K562 (cell line): ENCODE results near the gene WT1. TPM values are rescaled to one million over a fixed set of nuclear protein-coding genes. Genes with fewer than 3 reads are reported as not detected.

Experiments
- ATAC-seq: fragments of 200-7000 bp; cut with Tn5 transposase; 3 replicates; pipeline ENCODE4 v1.9.1; 2020; ENCODE audit warnings: moderate library complexity
- Bru-seq: library from RNA; stranded (reverse); fragments of 400-500 nt; gene quantifications from one replicate; lab custom pipeline; 2021; lab: Mats Ljungman, UMichigan
- BruChase-seq, 2 experiments: library from RNA; stranded (reverse); fragments of 400-500 nt; gene quantifications; one replicate each; lab custom pipeline; 2021; lab: Mats Ljungman, UMichigan
- BruUV-seq: library from RNA; stranded (reverse); fragments of 400-500 nt; replicated peaks from 2 replicates; lab custom pipeline; 2021; lab: Mats Ljungman, UMichigan
- CTCF ChIA-PET: fragments of 300-600 bp; formaldehyde crosslinking; extraction: SDS; loops from one replicate; lab custom pipeline; 2021; ENCODE audit warnings: low intra/inter-chr PET ratio; lab: Yijun Ruan, JAX
- POLR2A ChIA-PET: fragments of 300-600, 350-650 bp; sonication (Branson Sonifier 250); formaldehyde crosslinking; extraction: SDS; loops from one replicate; lab custom pipeline; 2021; ENCODE audit warnings: antibody characterized with exemption, inconsistent platforms; lab: Yijun Ruan, JAX
- DNase-seq, 4 experiments: peaks; one replicate each; pipeline versions ENCODE4 v3.0.0 to v3.0.0-alpha.2; 2011 to 2018; ENCODE audit warnings: low spot score in 3 of 4, mixed read lengths in 3 of 4; ENCODE audit errors: extremely low read depth in 1 of 4
- FAIRE-seq: peaks from 2 replicates; lab custom pipeline; 2011; peaks lifted over from hg19 to GRCh38; lab: Jason Lieb, UNC
- H2AFZ ChIP-seq: 2 replicates; pipeline ENCODE4 v1.6.0; 2011; ENCODE audit warnings: low read depth, low read length, control low read depth, inconsistent platforms
- H3K27ac ChIP-seq: fragments of 200-600 bp; 3 replicates; pipeline ENCODE4 v1.8.0; 2011; ENCODE audit warnings: low read depth, mild to moderate bottlenecking, control low read depth, inconsistent platforms, low read length, moderate library complexity, mixed read lengths; ENCODE audit errors: extremely low read depth
- H3K27me3 ChIP-seq, 2 experiments: fragments of 300-600 bp in 1 of 2; 2 replicates in 1 of 2; 3 replicates in 1 of 2; pipeline versions ENCODE4 v1.6.0 to v1.8.0; 2011; ENCODE audit warnings: inconsistent platforms in 2 of 2, low read length in 2 of 2, mild to moderate bottlenecking in 1 of 2, mixed read lengths in 1 of 2, moderate library complexity in 1 of 2; ENCODE audit not compliant: control insufficient read depth in 2 of 2, insufficient read depth in 2 of 2
- H3K36me3 ChIP-seq: fragments of 300-600 bp; 3 replicates; pipeline ENCODE4 v1.8.0; 2011; ENCODE audit warnings: mild to moderate bottlenecking, low read length, inconsistent platforms; ENCODE audit not compliant: control insufficient read depth, insufficient read depth
- H3K4me1 ChIP-seq, 2 experiments: fragments of 200-600 bp in 1 of 2; replicated peaks in 1 of 2; 2 replicates in 1 of 2; 3 replicates in 1 of 2; pipeline versions ENCODE4 v1.5.1 to v1.8.0; 2011; ENCODE audit warnings: inconsistent platforms in 2 of 2, low read length in 2 of 2, mild to moderate bottlenecking in 1 of 2, mixed read lengths in 1 of 2, moderate library complexity in 1 of 2; ENCODE audit not compliant: control insufficient read depth in 2 of 2, insufficient read depth in 2 of 2
- H3K4me2 ChIP-seq: 2 replicates; pipeline ENCODE4 v1.6.1; 2011; ENCODE audit warnings: low read length, control low read depth, inconsistent platforms, mixed read lengths; ENCODE audit not compliant: insufficient read depth
- H3K4me3 ChIP-seq: fragments of 200-600 bp; sonication (generic), shearing (Covaris generic); 2 replicates; pipeline ENCODE4 v1.5.1; 2016; ENCODE audit warnings: control low read depth, inconsistent platforms
- H3K79me2 ChIP-seq: fragments of 200-600 bp; 3 replicates; pipeline ENCODE4 v1.8.0; 2011; ENCODE audit warnings: low read length, inconsistent platforms; ENCODE audit not compliant: control insufficient read depth, insufficient read depth
- H3K9ac ChIP-seq, 2 experiments: 2 replicates each; pipeline versions ENCODE4 v1.6.0 to v1.6.1; 2011; ENCODE audit warnings: low read depth in 2 of 2, low read length in 2 of 2, control low read depth in 1 of 2, inconsistent platforms in 1 of 2, mild to moderate bottlenecking in 1 of 2, mixed read lengths in 1 of 2; ENCODE audit not compliant: insufficient read depth in 1 of 2
- H3K9me1 ChIP-seq: one replicate; pipeline ENCODE4 v1.6.0; 2011; ENCODE audit warnings: inconsistent platforms, mild to moderate bottlenecking, low read length, moderate library complexity; ENCODE audit not compliant: control insufficient read depth, insufficient read depth
- H3K9me3 ChIP-seq: replicated peaks from 2 replicates; pipeline ENCODE4 v1.5.1; 2011; ENCODE audit warnings: low read depth, low read length, inconsistent platforms; ENCODE audit not compliant: control insufficient read depth, insufficient read depth
- H4K20me1 ChIP-seq: replicated peaks from 2 replicates; pipeline ENCODE4 v1.6.1; 2011; ENCODE audit warnings: low read length, inconsistent platforms, mixed read lengths; ENCODE audit not compliant: control insufficient read depth, insufficient read depth
- CCNT2 ChIP-seq: IDR thresholded peaks from 2 replicates; pipeline ENCODE4 v1.6.1; 2011; ENCODE audit warnings: borderline replicate concordance, low read depth, mild to moderate bottlenecking, moderate library complexity, mixed read lengths, low read length; ENCODE audit not compliant: insufficient read length; ENCODE audit errors: extremely low read depth
- FIP1L1 ChIP-seq: fragments of 200-400 bp; formaldehyde crosslinking; IDR thresholded peaks from 2 replicates; pipeline ENCODE4 v1.6.1; 2018; ENCODE audit warnings: mild to moderate bottlenecking, low read depth, low read length; ENCODE audit not compliant: poor library complexity, severe bottlenecking
- HDAC1 ChIP-seq, 2 experiments: fragments of 450-650 bp; IDR thresholded peaks; 2 replicates each; pipeline ENCODE4 v1.6.1; 2016 to 2017; ENCODE audit warnings: inconsistent platforms in 1 of 2, mild to moderate bottlenecking in 1 of 2, moderate library complexity in 1 of 2
- NR1H2 ChIP-seq: sonication (generic); formaldehyde crosslinking; IDR thresholded peaks from 2 replicates; pipeline ENCODE4 v1.4.0; 2020; ENCODE audit warnings: mild to moderate bottlenecking, missing genetic modification reagents
- NR2C2 ChIP-seq, 2 experiments: fragments of 200-800 bp in 1 of 2; sonication (Bioruptor generic) in 1 of 2; sonication (generic) in 1 of 2; formaldehyde crosslinking in 1 of 2; IDR thresholded peaks; 2 replicates each; pipeline versions ENCODE4 v1.6.1 to v1.8.0; 2016 to 2022; ENCODE audit warnings: mild to moderate bottlenecking in 1 of 2, missing compliant biosample characterization in 1 of 2, missing genetic modification characterization in 1 of 2, missing genetic modification reagents in 1 of 2
- RBM17 ChIP-seq: fragments of 200-400 bp; formaldehyde crosslinking; IDR thresholded peaks from 2 replicates; pipeline ENCODE4 v1.6.1; 2017; ENCODE audit warnings: low read depth, mild to moderate bottlenecking, low read length, borderline replicate concordance
- TFAM ChIP-seq: fragments of 250-450 bp; sonication (Bioruptor Pico); conservative IDR thresholded peaks from 2 replicates; pipeline ENCODE4 v1.5.0; 2021; ENCODE audit warnings: mild to moderate bottlenecking, moderate library complexity
- ZFX ChIP-seq: sonication (generic); formaldehyde crosslinking; IDR thresholded peaks from 2 replicates; pipeline ENCODE4 v1.8.0; 2022; ENCODE audit warnings: mild to moderate bottlenecking, missing genetic modification reagents, moderate library complexity
- WGBS: fragments of 100-300 bp; shearing (Covaris generic); methylation state at CpG from one replicate; pipeline ENCODE4 v1.1.6; 2016; ENCODE audit warnings: low coverage, mixed read lengths; ENCODE audit not compliant: insufficient coverage; ENCODE audit errors: missing lambda C conversion rate; 5-methylcytosine and 5-hydroxymethylcytosine counted together
- in situ Hi-C: fragments of 300-500 bp; cut with MboI; formaldehyde crosslinking; loops from 4 replicates; pipeline ENCODE4 v1.15.0; 2018; ENCODE audit warnings: inconsistent platforms, mixed read lengths
- intact Hi-C: fragments of 100-400 bp; cut with micrococcal nuclease; formaldehyde crosslinking; loops from 2 replicates; pipeline ENCODE4 v1.14.2; 2022
- long read RNA-seq, 3 experiments: library from polyadenylated mRNA in 2 of 3; library from RNA in 1 of 3; unstranded in 2 of 3; stranded (forward) in 1 of 3; transcript quantifications; one replicate each; pipeline ENCODE4 v2.0.0, GENCODE V29; 2019 to 2022
- polyA minus RNA-seq, 3 experiments: library from RNA; depleted of rRNA, polyadenylated mRNA; stranded (reverse); fragments of >200 nt; gene quantifications; 2 replicates each; pipeline ENCODE4 v1.2.3, GENCODE V29; 2011
- polyA plus RNA-seq, 8 experiments: library from polyadenylated mRNA; depleted of rRNA in 4 of 8; stranded (reverse) in 5 of 8; unstranded in 3 of 8; fragments of >200 nt; fragmentation: Nextera tagmentation in 2 of 8; fragmentation: Illumina TruSeq in 1 of 8; extraction: Ambion mirVana in 2 of 8; extraction: Trizol in 1 of 8; gene quantifications; 2 replicates each; pipeline versions ENCODE4 v1.2.1 to v1.2.3, GENCODE V29; 2011 to 2014; ENCODE audit warnings: inconsistent platforms in 1 of 8, missing spikeins in 1 of 8
- total RNA-seq, 7 experiments: library from RNA; depleted of rRNA in 6 of 7; stranded (reverse); fragments of >200 nt in 6 of 7; fragmentation: Illumina TruSeq in 2 of 7; extraction: Trizol in 2 of 7; gene quantifications; 2 replicates each; pipeline versions ENCODE4 v1.2.1 to v1.2.3, GENCODE V29; 2011 to 2021; ENCODE audit warnings: low replicate concordance in 1 of 7
- TF ChIP-seq, protein P1 (sequence below): fragments of 250-450 bp; sonication (Bioruptor Pico); IDR thresholded peaks from 2 replicates; pipeline ENCODE4 v1.5.0; 2020; ENCODE audit warnings: mild to moderate bottlenecking
- TF ChIP-seq, protein P2 (sequence below): fragments of 450-650 bp; IDR thresholded peaks from 2 replicates; pipeline ENCODE4 v1.6.1; 2016; ENCODE audit warnings: borderline replicate concordance

The WT1 gene
- total RNA-seq (2011; cell fraction: chromatin; rRNA removed; ENCODE audit: low replicate concordance), result 41.5 and 41.9 TPM in 2 replicates
- total RNA-seq (2011; cell fraction: nucleolus; rRNA removed), result 28.6 and 32.5 TPM in 2 replicates
- 31.4 and 35.9 TPM in 2 replicates for total RNA-seq (2011; cell fraction: nucleoplasm; rRNA removed)
- total RNA-seq (2014; rRNA removed) (21.3 and 24.3 TPM in 2 replicates), total RNA-seq (2014; rRNA removed; fragmentation: Illumina TruSeq; extraction: Trizol) (18.3 and 19.7 TPM in 2 replicates), total RNA-seq (2015; rRNA removed; fragmentation: Illumina TruSeq; extraction: Trizol) (19.4 and 20.2 TPM in 2 replicates), total RNA-seq (2021) (27.1 and 29.3 TPM in 2 replicates), polyA plus RNA-seq (2011; rRNA removed) (19.0 and 24.9 TPM in 2 replicates), polyA plus RNA-seq (2014; fragmentation: Illumina TruSeq; extraction: Trizol) (32.8 and 33.8 TPM in 2 replicates), polyA plus RNA-seq (2014; fragmentation: Nextera tagmentation; extraction: Ambion mirVana) (1 to 10 TPM; 7.1 to 7.7 TPM), polyA plus RNA-seq (2014; rRNA removed) (19.9 and 20.0 TPM in 2 replicates), polyA minus RNA-seq (2011; rRNA and poly(A)+ RNA removed) (24.1 and 25.5 TPM in 2 replicates), Bru-seq, nascent RNA (percentile 87 among the genes with signal in this experiment), BruChase-seq, experiment 1, labeled RNA remaining after a 2-hour chase (percentile 83 among the genes with signal in this experiment), BruChase-seq, experiment 2, labeled RNA remaining after a 6-hour chase (percentile 81 among the genes with signal in this experiment)
- polyA plus RNA-seq (2011; cell fraction: cytosol; rRNA removed), result 20.1 and 41.9 TPM in 2 replicates
- polyA plus RNA-seq (2011; cell fraction: nucleus; rRNA removed), result 31.6 and 45.8 TPM in 2 replicates
- polyA plus RNA-seq (2012), result 30.5 and 31.1 TPM in 2 replicates
- 34.2 and 39.8 TPM in 2 replicates for polyA minus RNA-seq (2011; cell fraction: cytosol; rRNA and poly(A)+ RNA removed)
- 21.9 and 22.5 TPM in 2 replicates for polyA minus RNA-seq (2011; cell fraction: nucleus; rRNA and poly(A)+ RNA removed)
- long read RNA-seq, experiment 1, transcript WT1-201 (10 exons, 3,122 nt), result major isoform, 30 of 130 reads
- long read RNA-seq, experiment 1, transcript WT1-205 (9 exons, 2,768 nt), result minor isoform, 8 of 130 reads
- long read RNA-seq, experiment 1, transcript WT1-204 (10 exons, 2,114 nt), result minor isoform, 12 of 130 reads
- long read RNA-seq, experiment 1, partial matches to known transcripts, result 42 of 130 reads
- long read RNA-seq, experiment 1, other reads (novel, unspliced or antisense), result 37 of 130 reads
- long read RNA-seq, experiment 2, partial matches to known transcripts, result 2 of 23 reads
- long read RNA-seq, experiment 2, other reads (novel, unspliced or antisense), result 12 of 23 reads
- long read RNA-seq, experiment 3, partial matches to known transcripts, result 1 of 7 reads
- long read RNA-seq, experiment 3, other reads (novel, unspliced or antisense), result 3 of 7 reads

DNA sequence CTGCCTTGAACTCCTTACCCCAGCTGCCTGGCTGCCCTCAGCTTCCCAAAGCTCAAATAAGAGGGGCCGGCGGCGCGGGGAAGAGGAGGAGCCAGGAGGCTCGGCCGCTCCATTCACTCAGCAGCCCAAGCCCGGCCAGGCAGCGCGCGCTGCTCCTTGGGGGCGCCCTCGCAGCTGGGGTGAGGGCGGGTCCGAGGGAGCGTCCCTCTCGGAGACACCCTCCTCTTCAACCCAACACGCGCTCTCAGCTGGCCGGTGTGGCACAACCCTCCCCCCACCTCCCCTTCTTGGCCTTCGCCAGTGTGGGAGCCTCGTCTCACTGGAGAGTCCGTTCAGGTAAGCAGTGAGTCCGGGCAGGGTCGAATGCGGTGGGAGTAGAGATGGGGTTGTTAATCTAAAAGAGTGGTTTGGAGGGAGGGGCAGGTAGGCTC lies at the start of gene WT1:
TSS of gene WT1 (minus strand) at position 29 of the 431 bp plus-strand sequence.
- FAIRE-seq (peak; percentile 67), DNase-seq (peak; percentile 84 to 90 (median 85)), ATAC-seq (peak; percentile 83)
- Histone ChIP-seq H3K36me3 (peaks cover 30% of the 10 kb centered on the region; the same call in 2 of the 3 replicates), H3K9ac (peak within 1 kb of the TSS; percentile 87 to 93), H4K20me1 (no peaks in the 10 kb centered on the region), H3K79me2 (peaks cover 58% of the 10 kb centered on the region), H3K9me3 (0 out of 2 replicates have a peak, but pooled peaks cover 6% of the 10 kb centered on the region), H3K4me3 (peak within 1 kb of the TSS; percentile 76), H3K4me1 (peaks cover 14 to 47% of the 10 kb centered on the region in 2 experiments; a peak in 4 of 5 replicates), H3K27ac (peak within 1 kb of the TSS; percentile 92), H3K4me2 (peak within 1 kb of the TSS; percentile 99), H2AFZ (peak within 1 kb of the TSS; percentile 99), H3K27me3 (no peaks in the 10 kb centered on the region), H3K9me1 (no peaks in the 10 kb centered on the region)
- BruUV-seq, result no TSS peak
- intact Hi-C loops, result loop anchor here (1.0 kb wide), 1 partner anchor 49 kb away; no protein-coding TSS in a partner anchor
- POLR2A ChIA-PET, result interaction anchor here (0.6 to 2.2 kb wide), 4 partner anchors 12 to 1475 kb away, joined by 3 to 15 read pairs (median 10); no protein-coding TSS in a partner anchor
- CTCF ChIA-PET, result interaction anchor here (0.5 to 0.6 kb wide), 2 partner anchors 11 to 446 kb away, joined by 3 to 4 read pairs; no protein-coding TSS in a partner anchor
- 0% methylated on average over 8 of the region's 25 CpGs for WGBS
- in situ Hi-C loops, result no loop called here
- TF ChIP-seq CCNT2 (peak; percentile 56), ZFX (CRISPR knock-in tag) (peak; percentile 8; the same call in 1 of the 2 replicates), RBM17 (no peak), FIP1L1 (peak; percentile 36), NR1H2 (CRISPR knock-in tag) (0 out of 2 replicates have a peak, but pooled peaks have one; percentile 58), HDAC1 (IDR thresholded peaks at IDR 0.05) (peak in 1 of 2 experiments; percentile 64; a peak in 3 of 4 replicates), TFAM (CRISPR knock-in tag) (no peak), NR2C2 (CRISPR knock-in tag; IDR thresholded peaks at IDR 0.05) (peak; percentile 24; the same call in 1 of the 2 replicates), NR2C2 (tag; IDR thresholded peaks at IDR 0.05) (no peak)
- TF ChIP-seq, protein P1, sequence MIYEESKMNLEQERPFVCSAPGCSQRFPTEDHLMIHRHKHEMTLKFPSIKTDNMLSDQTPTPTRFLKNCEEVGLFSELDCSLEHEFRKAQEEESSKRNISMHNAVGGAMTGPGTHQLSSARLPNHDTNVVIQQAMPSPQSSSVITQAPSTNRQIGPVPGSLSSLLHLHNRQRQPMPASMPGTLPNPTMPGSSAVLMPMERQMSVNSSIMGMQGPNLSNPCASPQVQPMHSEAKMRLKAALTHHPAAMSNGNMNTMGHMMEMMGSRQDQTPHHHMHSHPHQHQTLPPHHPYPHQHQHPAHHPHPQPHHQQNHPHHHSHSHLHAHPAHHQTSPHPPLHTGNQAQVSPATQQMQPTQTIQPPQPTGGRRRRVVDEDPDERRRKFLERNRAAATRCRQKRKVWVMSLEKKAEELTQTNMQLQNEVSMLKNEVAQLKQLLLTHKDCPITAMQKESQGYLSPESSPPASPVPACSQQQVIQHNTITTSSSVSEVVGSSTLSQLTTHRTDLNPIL (CRISPR knock-in tag), result no peak
- TF ChIP-seq, protein P2, sequence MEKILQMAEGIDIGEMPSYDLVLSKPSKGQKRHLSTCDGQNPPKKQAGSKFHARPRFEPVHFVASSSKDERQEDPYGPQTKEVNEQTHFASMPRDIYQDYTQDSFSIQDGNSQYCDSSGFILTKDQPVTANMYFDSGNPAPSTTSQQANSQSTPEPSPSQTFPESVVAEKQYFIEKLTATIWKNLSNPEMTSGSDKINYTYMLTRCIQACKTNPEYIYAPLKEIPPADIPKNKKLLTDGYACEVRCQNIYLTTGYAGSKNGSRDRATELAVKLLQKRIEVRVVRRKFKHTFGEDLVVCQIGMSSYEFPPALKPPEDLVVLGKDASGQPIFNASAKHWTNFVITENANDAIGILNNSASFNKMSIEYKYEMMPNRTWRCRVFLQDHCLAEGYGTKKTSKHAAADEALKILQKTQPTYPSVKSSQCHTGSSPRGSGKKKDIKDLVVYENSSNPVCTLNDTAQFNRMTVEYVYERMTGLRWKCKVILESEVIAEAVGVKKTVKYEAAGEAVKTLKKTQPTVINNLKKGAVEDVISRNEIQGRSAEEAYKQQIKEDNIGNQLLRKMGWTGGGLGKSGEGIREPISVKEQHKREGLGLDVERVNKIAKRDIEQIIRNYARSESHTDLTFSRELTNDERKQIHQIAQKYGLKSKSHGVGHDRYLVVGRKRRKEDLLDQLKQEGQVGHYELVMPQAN, result 0 out of 2 replicates have a peak, but pooled peaks have one; percentile 47
